Right lobe of liver (tissue), 4 donors: ENCODE results near the gene AAGAB.

Source experiments
- POLR2A ChIP-seq: fragments of 450-650 bp; IDR thresholded peaks from one replicate; pipeline ENCODE4 v1.6.1; 2017; ENCODE audit warnings: antibody characterized with exemption, mild to moderate bottlenecking
- TF ChIP-seq, protein P1 (sequence below), 4 donors: fragments of 200-600 bp in 3 of 4; fragments of 450-650 bp in 1 of 4; IDR thresholded peaks; one replicate each; pipeline versions ENCODE4 v1.5.1 to v1.8.0; 2016 to 2022; ENCODE audit warnings: antibody characterized with exemption in 4 of 4, mild to moderate bottlenecking in 2 of 4
- donor health status: DM: no; HTN: no; CAD: no.
- donor health status: DM: no; HTN: no; CAD: no.
- donor health status: DM: no; HTN: yes; CAD: no.

DNA sequence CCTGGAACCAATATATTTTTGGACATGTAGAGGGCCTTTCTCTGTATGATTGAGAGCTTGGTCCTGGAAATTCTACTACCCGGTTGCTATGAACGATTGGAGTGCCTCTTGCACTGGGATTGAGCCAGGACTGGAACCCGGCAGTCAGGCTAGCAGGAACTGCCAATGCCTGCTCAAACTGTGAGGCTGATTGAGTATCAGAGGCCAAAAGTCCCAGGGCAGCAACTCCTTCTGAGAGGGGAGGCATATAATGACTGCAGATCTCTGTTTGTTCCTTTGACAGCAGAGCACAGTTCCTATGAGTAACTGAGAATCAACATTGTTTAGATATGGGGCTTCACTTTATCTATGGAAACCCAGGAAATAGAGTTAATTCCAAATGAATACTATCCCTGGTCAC, 13.0 kb upstream of the AAGAB start:
- TF ChIP-seq, protein P1, sequence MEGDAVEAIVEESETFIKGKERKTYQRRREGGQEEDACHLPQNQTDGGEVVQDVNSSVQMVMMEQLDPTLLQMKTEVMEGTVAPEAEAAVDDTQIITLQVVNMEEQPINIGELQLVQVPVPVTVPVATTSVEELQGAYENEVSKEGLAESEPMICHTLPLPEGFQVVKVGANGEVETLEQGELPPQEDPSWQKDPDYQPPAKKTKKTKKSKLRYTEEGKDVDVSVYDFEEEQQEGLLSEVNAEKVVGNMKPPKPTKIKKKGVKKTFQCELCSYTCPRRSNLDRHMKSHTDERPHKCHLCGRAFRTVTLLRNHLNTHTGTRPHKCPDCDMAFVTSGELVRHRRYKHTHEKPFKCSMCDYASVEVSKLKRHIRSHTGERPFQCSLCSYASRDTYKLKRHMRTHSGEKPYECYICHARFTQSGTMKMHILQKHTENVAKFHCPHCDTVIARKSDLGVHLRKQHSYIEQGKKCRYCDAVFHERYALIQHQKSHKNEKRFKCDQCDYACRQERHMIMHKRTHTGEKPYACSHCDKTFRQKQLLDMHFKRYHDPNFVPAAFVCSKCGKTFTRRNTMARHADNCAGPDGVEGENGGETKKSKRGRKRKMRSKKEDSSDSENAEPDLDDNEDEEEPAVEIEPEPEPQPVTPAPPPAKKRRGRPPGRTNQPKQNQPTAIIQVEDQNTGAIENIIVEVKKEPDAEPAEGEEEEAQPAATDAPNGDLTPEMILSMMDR (IDR thresholded peaks at IDR 0.05): no peak
- TF ChIP-seq POLR2A: no peak
